Glomerular endothelial cell (primary cell): Measurements from ENCODE around the gene AKR1E2. TPM values are rescaled to one million over a fixed set of nuclear protein-coding genes. Genes with fewer than 3 reads are reported as not detected.
"Not testable (repeated sequence)": the region's sequence is repeated elsewhere in the genome, so short reads cannot be mapped to it uniquely, and the experiment has no call there.

ENCODE experiments used
- DNase-seq: peaks from one replicate; pipeline ENCODE4 v3.0.0-alpha.2; 2011; ENCODE audit warnings: low read depth, low spot score; ENCODE audit errors: extremely low read depth
- total RNA-seq: library from RNA; depleted of rRNA; stranded (reverse); fragments of >200 nt; gene quantifications from 2 replicates; pipeline ENCODE4 v1.2.3, GENCODE V29; 2015

The AKR1E2 gene
- total RNA-seq, 1 donor from 2014 or later, result 6.9 TPM

DNA sequence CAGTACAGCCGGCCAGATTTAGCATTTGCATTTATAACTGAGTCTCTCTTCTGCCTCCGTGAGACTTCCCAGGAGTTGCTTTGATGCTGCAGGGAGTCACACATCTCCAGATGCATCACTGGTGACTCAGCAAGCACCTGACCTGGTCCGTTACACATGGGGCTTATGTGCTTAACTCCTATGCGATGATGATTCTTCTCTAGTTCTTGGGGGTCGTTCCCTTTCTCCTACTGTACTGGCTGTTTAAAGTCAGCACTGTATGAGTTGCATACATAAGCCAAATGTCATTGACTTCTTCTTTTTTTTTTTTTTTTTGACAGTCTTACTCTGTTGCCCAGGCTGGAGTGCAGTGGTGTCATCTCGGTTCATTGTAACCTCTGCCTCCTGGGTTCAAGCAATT lies 13.0 kb upstream of the AKR1E2 start:
- peak; percentile 36 for DNase-seq

GRCh38 chr10:4813496-4813895 lies 12.5 kb upstream of the AKR1E2 start:
- DNase-seq, result no peak

DNA sequence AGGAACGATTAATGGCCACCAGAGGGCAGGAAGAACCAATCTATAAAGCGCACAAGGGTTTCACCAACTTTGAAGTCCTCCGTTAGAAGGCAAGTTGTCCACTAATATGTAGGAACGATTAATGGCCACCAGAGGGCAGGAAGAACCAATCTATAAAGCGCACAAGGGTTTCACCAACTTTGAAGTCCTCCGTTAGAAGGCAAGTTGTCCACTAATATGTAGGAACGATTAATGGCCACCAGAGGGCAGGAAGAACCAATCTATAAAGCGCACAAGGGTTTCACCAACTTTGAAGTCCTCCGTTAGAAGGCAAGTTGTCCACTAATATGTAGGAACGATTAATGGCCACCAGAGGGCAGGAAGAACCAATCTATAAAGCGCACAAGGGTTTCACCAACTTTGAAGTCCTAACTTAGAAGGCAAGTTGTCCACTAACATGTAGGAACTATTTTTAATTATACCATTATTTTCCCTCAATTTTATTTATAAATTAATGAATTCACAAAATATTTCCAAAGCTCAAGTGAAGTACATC lies 10.3 kb upstream of the AKR1E2 start:
- not testable (repeated sequence) for DNase-seq

DNA sequence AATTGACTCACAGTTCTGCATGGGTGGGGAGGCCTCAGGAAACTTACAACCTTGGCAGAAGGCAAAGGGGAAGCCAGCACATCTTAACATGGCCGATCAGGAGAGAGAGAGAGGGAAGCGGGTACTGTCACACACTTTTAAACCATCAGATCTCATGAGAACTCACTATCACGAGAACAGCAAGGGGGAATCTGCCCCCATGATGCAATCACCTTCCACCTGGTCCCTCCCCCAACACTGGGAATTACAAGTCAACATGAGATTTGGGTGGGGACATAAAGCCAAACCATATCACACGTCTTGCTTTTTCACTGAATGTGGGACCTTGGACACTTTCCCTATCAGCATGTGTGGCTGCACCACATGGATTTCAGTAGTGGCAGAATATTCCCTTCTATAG lies 9.0 kb upstream of the AKR1E2 start:
- DNase-seq, result no peak

GRCh38 chr10:4819067-4819466 lies 6.9 kb upstream of the AKR1E2 start:
- DNase-seq, result no peak

GRCh38 chr10:4819707-4820106 lies 6.3 kb upstream of the AKR1E2 start:
- no peak for DNase-seq

- no peak for DNase-seq
Measured at GRCh38 chr10:4820804-4821401, 5.1 kb upstream of the AKR1E2 start.

DNA sequence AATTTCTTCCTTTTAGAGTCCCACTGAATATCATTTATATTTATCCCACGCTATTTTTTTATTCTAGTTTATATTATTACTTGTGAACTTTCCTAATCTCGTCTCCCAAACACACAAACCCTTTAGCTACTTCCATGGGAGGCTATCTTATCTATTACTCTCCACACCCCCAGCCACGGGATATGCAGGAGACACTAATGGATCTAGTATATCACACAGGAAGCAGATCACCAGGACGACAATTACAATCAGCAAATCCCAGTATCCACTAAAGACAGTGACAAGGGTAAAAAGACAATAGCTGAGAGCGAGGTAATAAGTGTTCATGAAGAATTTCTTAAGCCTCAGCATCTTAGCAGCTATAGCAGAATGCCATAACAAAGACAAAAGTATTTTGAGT lies 3.8 kb upstream of the AKR1E2 start:
- DNase-seq, result no peak

GRCh38 chr10:4824791-4825310 lies 1.2 kb upstream of the AKR1E2 start:
- no peak for DNase-seq

DNA sequence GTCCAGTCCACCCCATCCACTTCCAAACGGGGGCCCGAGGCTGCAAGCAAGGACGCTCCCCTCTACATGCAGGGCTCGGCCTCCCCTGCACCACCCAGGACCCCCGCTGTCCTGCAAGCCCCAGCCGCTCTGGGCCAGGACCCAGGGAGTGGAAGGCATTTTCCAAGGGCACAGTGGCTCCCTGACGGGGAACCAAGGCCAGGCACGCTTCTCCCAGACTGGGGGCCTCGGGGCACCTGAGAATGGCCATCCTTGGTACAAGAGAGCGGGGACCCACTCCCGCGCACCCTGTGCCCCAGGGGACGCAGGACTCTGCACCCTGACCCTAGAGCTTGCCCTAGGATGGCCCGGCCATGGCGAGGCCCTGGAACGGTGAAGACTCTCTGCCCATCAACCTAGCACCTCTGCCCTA lies 545 bp upstream of the AKR1E2 start:
- no peak for DNase-seq

GRCh38 chr10:4826792-4827324 lies 851 bp downstream of the AKR1E2 start:
- no peak for DNase-seq

DNA sequence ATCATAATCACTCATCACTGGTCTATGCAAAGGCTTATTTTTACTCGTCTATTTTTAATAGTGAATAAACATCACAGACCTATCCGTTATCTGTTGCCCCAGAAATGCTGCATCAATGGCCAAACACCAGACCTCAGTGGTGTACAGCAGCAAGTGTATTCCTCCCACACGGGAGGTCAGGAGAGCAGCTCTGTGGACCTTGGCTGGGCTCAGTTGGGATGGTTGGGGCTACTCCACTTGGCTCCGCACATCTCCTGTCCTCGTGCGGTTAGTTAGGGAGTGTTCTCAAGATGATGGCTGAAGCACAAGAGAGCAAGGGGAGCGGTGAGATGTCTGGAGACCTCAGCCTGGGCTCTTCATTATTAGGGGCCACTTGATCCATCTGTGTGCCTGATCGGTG lies 2.0 kb downstream of the AKR1E2 start:
- DNase-seq, result no peak

DNA sequence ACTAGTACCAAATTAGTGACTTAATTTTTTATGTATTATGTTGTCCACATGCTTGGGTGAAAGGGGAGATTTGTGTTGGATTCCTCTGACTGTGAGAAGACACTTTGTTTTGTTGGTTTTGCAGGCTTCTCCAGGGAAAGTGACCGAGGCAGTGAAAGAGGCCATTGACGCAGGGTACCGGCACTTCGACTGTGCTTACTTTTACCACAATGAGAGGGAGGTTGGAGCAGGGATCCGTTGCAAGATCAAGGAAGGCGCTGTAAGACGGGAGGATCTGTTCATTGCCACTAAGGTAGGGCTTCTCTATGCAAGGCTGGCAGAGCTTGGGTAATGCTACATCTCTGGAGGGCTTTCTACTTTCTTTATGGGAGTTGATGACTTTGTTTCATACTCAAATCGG lies 4.5 kb downstream of the AKR1E2 start:
- no peak for DNase-seq

- DNase-seq, result no peak
Measured at GRCh38 chr10:4831091-4831490, 5.1 kb downstream of the AKR1E2 start.

- no peak for DNase-seq
Measured at GRCh38 chr10:4833286-4833685, 7.3 kb downstream of the AKR1E2 start.

DNA sequence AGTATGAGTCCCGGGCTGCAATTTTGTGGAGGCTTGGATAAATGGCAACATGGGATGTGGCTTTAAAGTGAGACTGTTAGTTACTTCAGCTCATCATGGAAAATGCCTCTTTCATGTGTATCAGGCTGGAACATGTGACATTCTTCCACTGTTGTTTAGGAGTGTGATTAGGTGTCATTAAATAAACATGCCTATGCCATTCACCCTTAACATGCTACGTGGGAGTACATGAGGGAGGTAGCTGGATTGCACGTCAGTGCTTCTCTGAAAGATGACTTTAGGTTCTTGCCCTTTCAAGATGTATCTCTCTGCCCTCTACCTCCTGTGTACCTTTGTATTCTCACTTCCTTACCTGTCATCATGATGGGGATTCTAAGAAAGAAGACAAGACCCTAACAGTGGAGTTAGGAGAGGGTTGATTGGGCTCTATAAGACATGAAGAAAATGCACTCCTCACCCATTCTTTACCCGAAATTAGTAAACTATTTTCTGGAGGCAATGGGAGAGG lies 8.9 kb downstream of the AKR1E2 start:
- DNase-seq, result no peak

GRCh38 chr10:4835494-4835918 lies 9.5 kb downstream of the AKR1E2 start:
- no peak for DNase-seq

GRCh38 chr10:4836416-4836969 lies 10.5 kb downstream of the AKR1E2 start:
- no peak for DNase-seq

GRCh38 chr10:4837551-4837950 lies 11.5 kb downstream of the AKR1E2 start:
- DNase-seq, result no peak

- DNase-seq, result no peak
Measured at GRCh38 chr10:4838743-4839142, 12.7 kb downstream of the AKR1E2 start.

GRCh38 chr10:4839353-4839752 lies 13.3 kb downstream of the AKR1E2 start:
- no peak for DNase-seq

DNA sequence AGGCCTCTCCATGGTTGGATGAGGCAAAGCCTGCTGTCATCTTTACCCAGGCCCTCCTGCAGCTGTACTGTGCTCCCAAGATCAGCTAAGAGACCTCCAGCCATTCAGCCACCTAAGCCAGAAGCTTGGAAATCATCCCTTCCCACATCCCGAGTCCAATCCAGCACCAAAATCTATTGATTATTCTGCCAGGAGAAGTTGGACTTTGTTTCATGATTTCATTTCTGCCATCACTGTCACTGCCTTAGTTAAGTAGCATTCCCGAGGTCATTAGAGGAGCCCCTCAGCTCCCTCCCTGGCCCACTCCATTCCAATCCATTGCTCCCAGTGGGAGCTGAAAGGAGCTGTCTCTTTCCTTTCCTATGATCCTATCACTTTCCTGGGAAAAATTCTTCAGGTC lies 14.1 kb downstream of the AKR1E2 start:
- no peak for DNase-seq
